ENCODE measurements around the gene HNRNPUL2.

GRCh38 chr11:62774407-62774806 is 47.1 kb upstream of the HNRNPUL2 start:
- TF ChIP-seq CTCF (IDR thresholded peaks at IDR 0.05; ENCODE audit: low read length), result no peak
- TF ChIP-seq EZH2 (optimal IDR thresholded peaks at IDR 0.05; ENCODE audit: low read depth, low read length), result no peak
- no peak for TF ChIP-seq EZH2phosphoT487 (IDR thresholded peaks at IDR 0.05; ENCODE audit: low read length)
